GM12801 (cell line): ENCODE data around the gene LRRC14B.

Experiments used
- TF ChIP-seq, protein P1 (sequence below): IDR thresholded peaks from one replicate; pipeline ENCODE4 v1.5.1; 2011; ENCODE audit warnings: control low read depth; ENCODE audit not compliant: insufficient read length; ENCODE audit errors: extremely low read depth

The LRRC14B gene

DNA sequence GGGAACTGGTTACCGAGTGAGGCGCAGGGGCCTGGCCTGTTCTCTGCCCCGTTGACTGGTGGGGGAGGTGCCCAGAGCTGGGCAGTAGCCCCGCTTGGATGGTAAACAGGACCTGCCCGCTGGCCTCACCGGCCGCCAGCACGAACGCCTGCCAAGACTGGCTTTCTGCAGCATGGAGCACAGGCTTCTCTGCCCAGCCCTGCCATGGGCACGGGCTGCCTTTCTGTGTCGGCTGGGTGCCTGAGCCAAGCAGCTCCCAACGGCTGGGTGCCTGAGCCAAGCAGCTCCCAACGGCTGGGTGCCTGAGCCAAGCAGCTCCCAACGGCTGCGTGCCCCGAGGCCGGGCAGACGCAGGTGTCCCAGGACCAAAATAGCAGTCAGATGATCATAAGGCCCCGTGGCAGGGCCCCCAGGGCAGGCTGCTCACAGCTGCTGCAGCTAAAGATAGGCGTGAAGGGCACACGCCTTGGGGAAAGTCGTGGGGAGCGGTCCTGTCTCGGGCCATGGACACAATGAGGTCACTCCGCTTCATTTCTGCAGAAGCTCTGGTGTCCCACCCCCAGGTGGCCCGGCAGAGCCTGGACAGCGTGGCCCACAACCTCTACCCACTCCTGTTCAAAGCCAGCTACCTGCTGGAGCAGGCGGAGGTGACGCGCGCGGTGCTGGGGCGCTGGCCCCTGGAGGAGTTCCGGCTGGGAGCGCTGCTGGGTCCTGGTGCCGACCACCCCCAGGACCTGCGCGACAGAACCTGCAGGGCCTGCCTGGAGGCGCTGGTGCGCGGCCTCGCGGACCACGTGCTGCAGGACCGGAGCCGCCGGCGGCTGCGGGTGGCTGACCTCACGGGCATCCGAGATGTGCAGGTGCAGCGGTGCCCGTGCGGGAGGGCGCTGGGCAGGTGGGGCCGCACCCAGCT lies at the start of gene LRRC14B:
LRRC14B (plus strand) TSS at position 460 of the 913 bp plus-strand sequence; CDS start at position 504, 44 bp downstream.
- TF ChIP-seq, protein P1, sequence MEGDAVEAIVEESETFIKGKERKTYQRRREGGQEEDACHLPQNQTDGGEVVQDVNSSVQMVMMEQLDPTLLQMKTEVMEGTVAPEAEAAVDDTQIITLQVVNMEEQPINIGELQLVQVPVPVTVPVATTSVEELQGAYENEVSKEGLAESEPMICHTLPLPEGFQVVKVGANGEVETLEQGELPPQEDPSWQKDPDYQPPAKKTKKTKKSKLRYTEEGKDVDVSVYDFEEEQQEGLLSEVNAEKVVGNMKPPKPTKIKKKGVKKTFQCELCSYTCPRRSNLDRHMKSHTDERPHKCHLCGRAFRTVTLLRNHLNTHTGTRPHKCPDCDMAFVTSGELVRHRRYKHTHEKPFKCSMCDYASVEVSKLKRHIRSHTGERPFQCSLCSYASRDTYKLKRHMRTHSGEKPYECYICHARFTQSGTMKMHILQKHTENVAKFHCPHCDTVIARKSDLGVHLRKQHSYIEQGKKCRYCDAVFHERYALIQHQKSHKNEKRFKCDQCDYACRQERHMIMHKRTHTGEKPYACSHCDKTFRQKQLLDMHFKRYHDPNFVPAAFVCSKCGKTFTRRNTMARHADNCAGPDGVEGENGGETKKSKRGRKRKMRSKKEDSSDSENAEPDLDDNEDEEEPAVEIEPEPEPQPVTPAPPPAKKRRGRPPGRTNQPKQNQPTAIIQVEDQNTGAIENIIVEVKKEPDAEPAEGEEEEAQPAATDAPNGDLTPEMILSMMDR, result no peak

DNA sequence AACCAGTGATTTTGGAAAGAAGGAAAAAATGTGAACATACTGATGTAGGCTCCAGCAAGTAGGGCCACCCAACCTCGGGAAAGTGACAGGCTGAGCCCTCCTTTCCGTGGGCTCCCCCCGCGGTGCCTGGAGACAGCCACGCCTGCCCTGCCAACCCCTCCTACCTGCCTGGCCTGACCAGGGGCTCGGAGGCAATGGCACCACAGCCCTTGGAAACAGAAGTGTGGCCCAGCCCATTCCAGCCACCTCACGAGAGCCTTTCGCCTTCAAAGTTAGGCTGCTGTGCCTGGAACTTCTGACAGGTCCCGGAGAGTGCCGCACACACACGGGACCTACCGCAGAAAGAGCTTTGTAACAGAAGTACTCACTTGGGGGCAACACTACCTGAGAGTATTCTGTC lies 49.5 kb upstream of the LRRC14B start:
- TF ChIP-seq, protein P1, result no peak

DNA sequence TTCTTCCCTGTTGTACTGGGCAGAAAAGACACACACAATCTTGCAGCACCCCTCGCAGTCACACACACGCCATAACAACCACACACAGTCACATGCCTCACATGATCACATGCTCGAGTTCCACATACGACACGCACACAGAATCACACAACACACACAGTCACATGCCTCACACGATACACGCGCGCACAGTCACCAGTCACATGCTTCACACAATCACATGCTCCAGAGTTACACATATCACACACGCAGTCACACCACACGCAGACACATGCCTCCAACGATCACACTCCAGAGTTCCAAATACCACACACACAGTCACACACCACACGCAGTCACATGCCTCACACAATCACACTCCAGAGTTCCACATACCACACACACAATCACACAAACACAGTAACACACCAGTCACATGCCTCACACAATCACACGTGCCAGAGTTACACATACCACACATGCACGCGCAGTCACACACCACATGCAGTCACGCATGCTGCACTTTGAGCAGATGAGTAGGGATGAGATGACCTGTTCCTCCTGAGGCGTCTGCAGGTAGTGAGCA lies 49.0 kb upstream of the LRRC14B start:
- TF ChIP-seq, protein P1, result no peak

DNA sequence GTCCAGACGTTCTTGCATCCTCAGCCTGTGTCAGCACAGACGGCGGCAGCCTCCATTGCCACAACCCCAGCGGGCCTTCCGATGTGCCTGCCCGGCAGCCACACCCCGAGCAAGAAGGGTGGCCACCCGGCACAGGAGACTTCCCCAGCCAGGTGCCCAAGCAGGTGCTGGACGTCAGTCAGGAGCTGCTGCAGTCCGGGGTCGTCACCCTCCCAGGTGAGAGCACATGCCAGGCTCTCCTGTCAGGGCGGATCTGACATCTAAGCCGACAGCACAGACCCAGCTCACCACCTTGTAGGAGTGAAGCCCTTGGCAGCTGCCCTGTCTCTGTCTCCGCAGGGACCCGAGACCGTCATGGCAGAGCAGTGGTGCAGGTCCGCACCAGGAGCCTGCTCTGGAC lies 48.3 kb upstream of the LRRC14B start:
- TF ChIP-seq, protein P1, result no peak

DNA sequence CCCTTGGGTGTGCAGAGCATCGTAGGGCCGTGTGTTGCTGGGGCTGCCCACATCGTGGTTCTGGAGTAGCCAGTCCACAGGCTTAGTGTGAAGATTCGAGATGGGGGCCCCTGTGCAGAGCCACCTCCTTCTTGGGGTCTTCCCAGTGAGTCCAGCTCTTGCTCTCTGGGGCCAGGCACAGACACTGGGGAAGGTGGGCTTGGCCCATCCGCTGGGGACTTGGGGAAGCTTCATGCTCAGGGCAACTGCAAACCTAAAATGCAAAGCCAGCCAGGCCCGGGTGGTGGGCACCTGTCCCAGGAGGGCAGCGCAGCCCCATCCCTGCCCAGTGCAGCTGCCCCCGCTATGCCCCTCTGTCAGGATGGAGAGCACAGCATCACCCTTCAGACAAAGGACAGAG lies 46.4 kb upstream of the LRRC14B start:
- TF ChIP-seq, protein P1, result no peak

DNA sequence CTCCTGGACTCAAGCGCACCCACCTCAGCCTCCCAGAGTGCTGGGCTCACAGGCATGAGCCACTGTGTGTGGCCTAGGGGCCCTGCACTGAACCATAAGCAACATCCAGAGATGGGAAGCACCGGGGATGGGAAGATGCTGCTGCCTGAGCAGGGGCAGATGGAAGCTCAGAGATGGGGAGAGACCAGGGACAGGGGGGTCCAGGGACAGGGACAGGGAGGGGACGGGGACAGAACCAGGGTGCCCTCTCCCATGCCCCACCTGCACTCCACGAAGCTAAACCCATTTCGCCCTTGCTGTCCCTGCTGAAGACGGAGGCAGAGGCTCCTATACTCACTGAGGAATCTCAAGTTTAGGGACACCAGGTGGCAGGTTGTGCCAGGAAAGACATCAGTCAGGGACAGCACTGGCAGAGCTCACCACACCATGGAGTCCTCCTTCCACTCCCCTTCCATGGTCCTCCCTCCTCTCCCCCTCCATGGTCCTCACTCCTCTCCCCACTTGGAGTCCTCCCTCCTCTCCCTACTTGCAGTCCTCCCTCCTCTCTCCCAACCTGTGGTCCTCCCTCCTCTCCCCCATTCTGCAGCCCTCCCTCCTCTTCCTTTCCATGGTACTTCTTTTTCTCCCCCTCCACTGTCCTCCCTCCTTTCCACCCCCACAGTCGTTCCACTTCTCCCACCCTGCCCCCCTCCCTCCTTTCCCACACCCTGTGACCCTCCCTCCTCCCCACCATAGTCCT lies 45.5 kb upstream of the LRRC14B start:
- TF ChIP-seq, protein P1, result no peak

DNA sequence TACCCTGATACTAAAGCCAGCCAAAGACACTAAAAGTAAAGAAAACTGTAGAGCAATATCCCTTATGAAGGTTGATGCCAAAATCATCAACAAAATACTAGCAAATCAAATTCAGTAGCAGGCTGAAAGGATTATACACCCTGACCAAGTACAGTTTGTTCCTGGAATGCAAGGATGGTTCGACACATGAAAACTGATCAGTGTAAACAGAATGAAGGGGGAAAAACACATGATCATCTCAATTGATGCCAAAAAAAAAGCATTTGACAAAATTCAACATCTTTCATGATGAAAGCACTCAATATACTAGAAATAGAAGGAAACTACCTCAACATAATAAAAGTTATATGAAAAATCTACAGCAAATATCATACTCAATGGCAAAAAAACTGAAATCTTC lies 43.5 kb upstream of the LRRC14B start:
- TF ChIP-seq, protein P1, result no peak
